Measurements from ENCODE around the gene ZNF684. TPM values are rescaled to one million over a fixed set of nuclear protein-coding genes. Genes with fewer than 3 reads are reported as not detected.
"Not testable (repeated sequence)": the region's sequence is repeated elsewhere in the genome, so short reads cannot be mapped to it uniquely, and the experiment has no call there.

ZNF684 gene
- total and polyA plus RNA-seq, 9 donors = 3.3 to 6.0 (median 3.7) TPM

GRCh38 chr1:40534589-40534988 lies 3.2 kb downstream of the ZNF684 start:
- Histone ChIP-seq H3K4me1 (ENCODE audit: control insufficient read depth, insufficient read depth, low read length) (peaks cover 3% of the 10 kb centered on the region), H3K27ac (ENCODE audit: low read length) (no peak overlapping the region), H3K36me3 (ENCODE audit: control insufficient read depth, insufficient read depth, low read length) (no peaks in the 10 kb centered on the region), H3K4me3 (ENCODE audit: low read length) (no peak overlapping the region), H3K27me3 (ENCODE audit: control insufficient read depth, insufficient read depth, low read length) (no peaks in the 10 kb centered on the region), H3K9me3 (replicated peaks; ENCODE audit: control insufficient read depth, low read depth, low read length) (no peaks in the 10 kb centered on the region)
- DNase-seq = no peak

- DNase-seq = no peak
- Histone ChIP-seq H3K4me1 (ENCODE audit: control insufficient read depth, insufficient read depth, low read length) (peaks cover 3% of the 10 kb centered on the region), H3K4me3 (ENCODE audit: low read length) (no peak overlapping the region), H3K27me3 (ENCODE audit: control insufficient read depth, insufficient read depth, low read length) (no peaks in the 10 kb centered on the region), H3K36me3 (ENCODE audit: control insufficient read depth, insufficient read depth, low read length) (no peaks in the 10 kb centered on the region), H3K9me3 (replicated peaks; ENCODE audit: control insufficient read depth, low read depth, low read length) (no peaks in the 10 kb centered on the region), H3K27ac (ENCODE audit: low read length) (no peak overlapping the region)
- no CpG with 5 or more reads among the region's 2 CpGs for WGBS (ENCODE audit: insufficient coverage)
Measured at GRCh38 chr1:40535732-40536131, 4.3 kb downstream of the ZNF684 start.

GRCh38 chr1:40539338-40539737 lies 7.9 kb downstream of the ZNF684 start:
- Histone ChIP-seq H3K4me3 (ENCODE audit: low read length) (no peak overlapping the region), H3K27ac (ENCODE audit: low read length) (no peak overlapping the region), H3K27me3 (ENCODE audit: control insufficient read depth, insufficient read depth, low read length) (no peaks in the 10 kb centered on the region), H3K9me3 (replicated peaks; ENCODE audit: control insufficient read depth, low read depth, low read length) (no peaks in the 10 kb centered on the region), H3K36me3 (ENCODE audit: control insufficient read depth, insufficient read depth, low read length) (peaks cover 7% of the 10 kb centered on the region), H3K4me1 (ENCODE audit: control insufficient read depth, insufficient read depth, low read length) (no peaks in the 10 kb centered on the region)
- WGBS (ENCODE audit: insufficient coverage) = 90% methylated on average over 3 of the region's 7 CpGs
- no peak for DNase-seq

GRCh38 chr1:40546957-40547356 lies 15.5 kb downstream of the ZNF684 start:
- Histone ChIP-seq H3K36me3 (ENCODE audit: control insufficient read depth, insufficient read depth, low read length) (peaks cover 20% of the 10 kb centered on the region), H3K27me3 (ENCODE audit: control insufficient read depth, insufficient read depth, low read length) (no peaks in the 10 kb centered on the region), H3K9me3 (replicated peaks; ENCODE audit: control insufficient read depth, low read depth, low read length) (peaks cover 2% of the 10 kb centered on the region), H3K27ac (ENCODE audit: low read length) (no peak overlapping the region), H3K4me3 (ENCODE audit: low read length) (no peak overlapping the region), H3K4me1 (ENCODE audit: control insufficient read depth, insufficient read depth, low read length) (no peaks in the 10 kb centered on the region)
- DNase-seq = no peak
- WGBS (ENCODE audit: insufficient coverage) = no CpG with 5 or more reads among the region's 4 CpGs

DNA sequence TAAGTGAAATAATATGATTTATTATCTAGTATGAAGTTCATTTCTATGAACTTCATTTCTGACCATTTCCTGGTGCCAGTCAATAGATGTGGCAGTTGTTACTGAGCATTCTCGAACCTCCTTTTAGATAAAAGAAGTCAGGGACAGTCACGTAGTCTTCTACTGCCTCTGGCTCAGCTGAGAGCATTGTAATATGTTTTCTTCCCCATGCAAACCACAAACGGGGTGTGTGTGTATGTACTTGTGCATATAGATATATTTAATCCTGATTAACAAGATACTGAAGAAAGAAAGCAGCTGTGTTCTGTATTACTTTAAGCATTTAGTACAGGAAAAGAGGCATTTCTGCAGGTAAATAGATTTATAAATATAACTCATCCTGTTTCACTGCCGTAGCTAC lies 21.6 kb downstream of the ZNF684 start:
- no peaks in the 10 kb centered on the region for H3K36me3 ChIP-seq (ENCODE audit: control insufficient read depth, insufficient read depth, low read length)
- H3K9me3 ChIP-seq (replicated peaks; ENCODE audit: control insufficient read depth, low read depth, low read length) = no peaks in the 10 kb centered on the region
- H3K4me1 ChIP-seq (ENCODE audit: control insufficient read depth, insufficient read depth, low read length) = no peaks in the 10 kb centered on the region
- no peak for DNase-seq
- WGBS (ENCODE audit: insufficient coverage) = no CpG with 5 or more reads among the region's 4 CpGs
- no peaks in the 10 kb centered on the region for H3K27me3 ChIP-seq (ENCODE audit: control insufficient read depth, insufficient read depth, low read length)
- no peak overlapping the region for H3K4me3 ChIP-seq (ENCODE audit: low read length)
- no peak overlapping the region for H3K27ac ChIP-seq (ENCODE audit: low read length)

DNA sequence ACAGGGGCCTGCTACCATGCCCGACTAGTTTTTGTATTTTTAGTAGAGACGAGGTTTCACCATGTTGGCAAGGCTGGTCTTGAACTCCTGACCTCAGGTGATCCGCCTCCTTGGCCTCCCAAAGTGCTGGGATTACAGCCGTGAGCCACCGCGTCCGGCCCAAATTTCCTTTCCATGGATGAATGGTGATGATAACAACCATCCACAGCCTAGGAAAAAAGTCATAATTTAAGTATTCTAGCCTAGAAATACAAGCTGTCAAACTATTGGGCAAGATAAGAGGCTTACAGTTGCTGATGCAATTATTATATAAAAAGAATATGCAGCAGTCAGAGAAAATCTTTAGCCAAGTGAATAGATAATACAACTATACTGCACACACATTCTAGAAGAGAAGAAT lies 23.4 kb downstream of the ZNF684 start:
- H3K4me3 ChIP-seq (ENCODE audit: low read length); H3K27me3 ChIP-seq (ENCODE audit: control insufficient read depth, insufficient read depth, low read length); DNase-seq; H3K27ac ChIP-seq (ENCODE audit: low read length); H3K4me1 ChIP-seq (ENCODE audit: control insufficient read depth, insufficient read depth, low read length); H3K9me3 ChIP-seq (replicated peaks; ENCODE audit: control insufficient read depth, low read depth, low read length); H3K36me3 ChIP-seq (ENCODE audit: control insufficient read depth, insufficient read depth, low read length): not testable (repeated sequence)
- 100% methylated on average over 2 of the region's 7 CpGs for WGBS (ENCODE audit: insufficient coverage)

GRCh38 chr1:40556121-40556520 lies 24.7 kb downstream of the ZNF684 start:
- no peak for DNase-seq
- H3K36me3 ChIP-seq (ENCODE audit: control insufficient read depth, insufficient read depth, low read length) = no peaks in the 10 kb centered on the region
- H3K4me3 ChIP-seq (ENCODE audit: low read length) = no peak overlapping the region
- no peaks in the 10 kb centered on the region for H3K27me3 ChIP-seq (ENCODE audit: control insufficient read depth, insufficient read depth, low read length)
- H3K9me3 ChIP-seq (replicated peaks; ENCODE audit: control insufficient read depth, low read depth, low read length) = no peaks in the 10 kb centered on the region
- 100% methylated on average over 1 of the region's 5 CpGs for whole genome bisulfite sequencing (ENCODE audit: insufficient coverage)
- no peaks in the 10 kb centered on the region for H3K4me1 ChIP-seq (ENCODE audit: control insufficient read depth, insufficient read depth, low read length)
- no peak overlapping the region for H3K27ac ChIP-seq (ENCODE audit: low read length)

DNA sequence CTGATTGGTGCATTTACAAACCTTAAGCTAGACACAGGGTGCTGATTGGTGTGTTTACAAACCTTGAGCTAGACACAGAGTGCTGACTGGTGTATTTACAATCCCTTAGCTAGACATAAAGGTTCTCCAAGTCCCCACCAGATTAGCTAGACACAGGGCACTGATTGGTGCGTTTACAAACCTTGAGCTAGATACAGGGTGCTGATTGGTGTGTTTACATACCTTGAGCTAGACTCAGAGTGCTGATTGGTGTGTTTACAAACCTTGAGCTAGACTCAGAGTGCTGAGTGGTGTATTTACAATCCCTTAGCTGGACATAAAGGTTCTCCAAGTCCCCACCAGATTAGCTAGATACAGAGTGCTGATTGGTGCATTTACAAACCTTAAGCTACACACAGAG lies 26.8 kb downstream of the ZNF684 start:
- not testable (repeated sequence) for DNase-seq
- no CpG with 5 or more reads among the region's 1 CpG for WGBS (ENCODE audit: insufficient coverage)

GRCh38 chr1:40562185-40562584 lies 30.7 kb downstream of the ZNF684 start:
- H3K9me3 ChIP-seq (replicated peaks; ENCODE audit: control insufficient read depth, low read depth, low read length) = no peaks in the 10 kb centered on the region
- no peak for DNase-seq
- no peak overlapping the region for H3K4me3 ChIP-seq (ENCODE audit: low read length)
- H3K27me3 ChIP-seq (ENCODE audit: control insufficient read depth, insufficient read depth, low read length) = no peaks in the 10 kb centered on the region
- 100% methylated on average over 1 of the region's 2 CpGs for WGBS (ENCODE audit: insufficient coverage)
- no peaks in the 10 kb centered on the region for H3K4me1 ChIP-seq (ENCODE audit: control insufficient read depth, insufficient read depth, low read length)
- H3K36me3 ChIP-seq (ENCODE audit: control insufficient read depth, insufficient read depth, low read length) = no peaks in the 10 kb centered on the region
- H3K27ac ChIP-seq (ENCODE audit: low read length) = no peak overlapping the region

More for the DNA sequence above, 26.8 kb downstream of the ZNF684 start:
- H3K27ac ChIP-seq (ENCODE audit: low read length); H3K4me1 ChIP-seq (ENCODE audit: control insufficient read depth, insufficient read depth, low read length); H3K4me3 ChIP-seq (ENCODE audit: low read length); H3K9me3 ChIP-seq (replicated peaks; ENCODE audit: control insufficient read depth, low read depth, low read length); H3K27me3 ChIP-seq (ENCODE audit: control insufficient read depth, insufficient read depth, low read length); H3K36me3 ChIP-seq (ENCODE audit: control insufficient read depth, insufficient read depth, low read length): not testable (repeated sequence)

- WGBS (ENCODE audit: insufficient coverage) = 88% methylated on average over 2 of the region's 4 CpGs
- H3K27me3 ChIP-seq (ENCODE audit: control insufficient read depth, insufficient read depth, low read length) = no peaks in the 10 kb centered on the region
- H3K27ac ChIP-seq (ENCODE audit: low read length) = no peak overlapping the region
- no peaks in the 10 kb centered on the region for H3K4me1 ChIP-seq (ENCODE audit: control insufficient read depth, insufficient read depth, low read length)
- DNase-seq = no peak
- H3K4me3 ChIP-seq (ENCODE audit: low read length) = no peak overlapping the region
- H3K36me3 ChIP-seq (ENCODE audit: control insufficient read depth, insufficient read depth, low read length) = no peaks in the 10 kb centered on the region
- H3K9me3 ChIP-seq (replicated peaks; ENCODE audit: control insufficient read depth, low read depth, low read length) = no peaks in the 10 kb centered on the region
Measured at GRCh38 chr1:40563266-40563665, 31.8 kb downstream of the ZNF684 start.

GRCh38 chr1:40564506-40564905 lies 33.1 kb downstream of the ZNF684 start:
- WGBS (ENCODE audit: insufficient coverage) = 68% methylated on average over 2 of the region's 3 CpGs

More at GRCh38 chr1:40564506-40564905, 33.1 kb downstream of the ZNF684 start:
- no peaks in the 10 kb centered on the region for H3K27me3 ChIP-seq (ENCODE audit: control insufficient read depth, insufficient read depth, low read length)
- H3K4me1 ChIP-seq (ENCODE audit: control insufficient read depth, insufficient read depth, low read length) = no peaks in the 10 kb centered on the region
- H3K9me3 ChIP-seq (replicated peaks; ENCODE audit: control insufficient read depth, low read depth, low read length) = no peaks in the 10 kb centered on the region
- DNase-seq = no peak
- no peak overlapping the region for H3K27ac ChIP-seq (ENCODE audit: low read length)
- H3K4me3 ChIP-seq (ENCODE audit: low read length) = no peak overlapping the region
- no peaks in the 10 kb centered on the region for H3K36me3 ChIP-seq (ENCODE audit: control insufficient read depth, insufficient read depth, low read length)
